T-cell (primary cell): ENCODE measurements around the gene POU5F1. TPM values are rescaled to one million over a fixed set of nuclear protein-coding genes. Genes with fewer than 3 reads are reported as not detected.
A peak's percentile ranks its signal among the peaks of the same experiment; 100 is the strongest.
"Not testable (repeated sequence)": the region's sequence is repeated elsewhere in the genome, so short reads cannot be mapped to it uniquely, and the experiment has no call there.

Source experiments
- ATAC-seq, 4 experiments: fragments of 200-7000 bp in 3 of 4; fragments of 150-1000 bp in 1 of 4; cut with Tn5 transposase; replicated peaks in 1 of 4; 1 replicate in 3 of 4; 2 replicates in 1 of 4; pipeline ENCODE4 v1.10.0; 2021; ENCODE audit warnings: moderate library complexity in 3 of 4, mild to moderate bottlenecking in 2 of 4, moderate number of reproducible peaks in 1 of 4
- CTCF ChIA-PET, 2 donors: fragments of 300-600 bp; sonication (Branson Sonifier 250); formaldehyde crosslinking; loops; one replicate each; lab custom pipeline; 2022; ENCODE audit warnings: antibody characterized with exemption in 2 of 2; lab: Charles Lee
- POLR2A ChIA-PET, 2 donors: fragments of 300-600 bp; sonication (Branson Sonifier 250); formaldehyde crosslinking; loops; one replicate each; lab custom pipeline; 2022; ENCODE audit warnings: antibody characterized with exemption in 2 of 2; lab: Charles Lee
- DNase-seq, 35 experiments: peaks; one replicate each; pipeline versions ENCODE4 v3.0.0 to v3.0.0-alpha.2; 2013 to 2023
- H3K27ac ChIP-seq: one replicate; pipeline ENCODE4 v1.5.1; 2013; ENCODE audit warnings: low read length
- H3K27me3 ChIP-seq, 2 experiments: replicated peaks in 1 of 2; 1 replicate in 1 of 2; 2 replicates in 1 of 2; pipeline versions ENCODE4 v1.6.1 to v1.7.0; 2013; ENCODE audit warnings: low read length in 1 of 2, mixed read lengths in 1 of 2; ENCODE audit not compliant: control insufficient read depth in 2 of 2, insufficient read depth in 2 of 2; ENCODE audit errors: extremely low read depth in 1 of 2
- H3K36me3 ChIP-seq, 2 donors: 1 replicate in 1 of 2; 2 replicates in 1 of 2; pipeline versions ENCODE4 v1.6.1 to v1.7.0; 2013; ENCODE audit warnings: low read length in 1 of 2; ENCODE audit not compliant: control insufficient read depth in 2 of 2, insufficient read depth in 1 of 2; ENCODE audit errors: extremely low read depth in 1 of 2
- H3K4me1 ChIP-seq, 2 experiments: 1 replicate in 1 of 2; 2 replicates in 1 of 2; pipeline versions ENCODE4 v1.6.1 to v1.7.0; 2013; ENCODE audit warnings: low read length in 2 of 2, mixed read lengths in 1 of 2; ENCODE audit not compliant: insufficient read depth in 2 of 2, control insufficient read depth in 1 of 2; ENCODE audit errors: extremely low read depth in 1 of 2
- H3K4me3 ChIP-seq, 2 donors: 1 replicate in 1 of 2; 2 replicates in 1 of 2; pipeline versions ENCODE4 v1.5.1 to v1.7.0; 2013; ENCODE audit warnings: mild to moderate bottlenecking in 2 of 2, low read length in 1 of 2, moderate library complexity in 1 of 2; ENCODE audit not compliant: control insufficient read depth in 1 of 2; ENCODE audit errors: extremely low read depth in 1 of 2
- H3K9me3 ChIP-seq: 2 replicates; pipeline ENCODE4 v1.7.0; 2013
- H3K27ac Mint-ChIP-seq, 2 donors: one replicate each; pipeline ENCODE4 v1.8.0; 2020 to 2021; ENCODE audit warnings: mild to moderate bottlenecking in 2 of 2, mixed read lengths in 2 of 2
- H3K27me3 Mint-ChIP-seq, 2 donors: one replicate each; pipeline ENCODE4 v1.8.0; 2021 to 2022; ENCODE audit warnings: mixed read lengths in 2 of 2
- H3K36me3 Mint-ChIP-seq: one replicate; pipeline ENCODE4 v1.8.0; 2021; ENCODE audit warnings: mixed read lengths
- H3K4me1 Mint-ChIP-seq, 3 donors: one replicate each; pipeline ENCODE4 v1.8.0; 2020 to 2022; ENCODE audit warnings: mixed read lengths in 3 of 3, mild to moderate bottlenecking in 1 of 3
- H3K4me3 Mint-ChIP-seq, 3 donors: one replicate each; pipeline ENCODE4 v1.8.0; 2020 to 2022; ENCODE audit warnings: mild to moderate bottlenecking in 3 of 3, mixed read lengths in 3 of 3, moderate library complexity in 3 of 3
- H3K9me3 Mint-ChIP-seq, 3 donors: one replicate each; pipeline ENCODE4 v1.8.0; 2020 to 2022; ENCODE audit warnings: mixed read lengths in 3 of 3
- WGBS: methylation state at CpG from one replicate; pipeline ENCODE4 v1.1.5; 2013; ENCODE audit warnings: missing lambda C conversion rate; ENCODE audit not compliant: insufficient coverage; 5-methylcytosine and 5-hydroxymethylcytosine counted together
- total RNA-seq, 35 experiments: library from RNA in 6 of 35; stranded (reverse) in 6 of 35; fragments of 120-200 nt in 1 of 35; gene quantifications; one replicate each; pipeline versions ENCODE4 v1.2.1 to v1.2.4 and lab custom pipeline; 2013 to 2026

POU5F1 gene
- total RNA-seq, 5 donors from 2014 or later (not counting 1 experiment from before 2014, with no cell fraction given): 0.61 to 3.9 (median 2.9) TPM; not detected in 1

- Mint-ChIP-seq H3K4me3 (no peak overlapping the region), H3K4me1 (peaks cover 0 to 2% (median 0%) of the 10 kb centered on the region in 3 donors), H3K27me3 (no peaks in the 10 kb centered on the region), H3K36me3 (no peaks in the 10 kb centered on the region), H3K27ac (no peak overlapping the region), H3K9me3 (no peaks in the 10 kb centered on the region)
- Histone ChIP-seq H3K27ac (no peak overlapping the region), H3K4me1 (no peaks in the 10 kb centered on the region), H3K9me3 (no peaks in the 10 kb centered on the region), H3K27me3 (no peaks in the 10 kb centered on the region), H3K36me3 (no peaks in the 10 kb centered on the region), H3K4me3 (no peak overlapping the region)
- 92% methylated on average over 17 of the region's 24 CpGs for WGBS
- no peak for ATAC-seq
- POLR2A ChIA-PET: no interaction called here
- CTCF ChIA-PET: no interaction called here
- no peak for DNase-seq
Observed at GRCh38 chr6:31186052-31186734, 15.7 kb upstream of the POU5F1 start.

- H3K4me3 ChIP-seq, H3K27me3 Mint-ChIP-seq, H3K27me3 ChIP-seq, H3K4me1 ChIP-seq, DNase-seq, CTCF ChIA-PET, H3K9me3 ChIP-seq, H3K27ac ChIP-seq, H3K9me3 Mint-ChIP-seq, H3K4me1 Mint-ChIP-seq, H3K36me3 Mint-ChIP-seq, H3K27ac Mint-ChIP-seq, H3K36me3 ChIP-seq, POLR2A ChIA-PET, H3K4me3 Mint-ChIP-seq, ATAC-seq: not testable (repeated sequence)
- WGBS: 86% methylated on average over 2 of the region's 4 CpGs
Observed at GRCh38 chr6:31185695-31186051, 15.2 kb upstream of the POU5F1 start.

- H3K27ac ChIP-seq, H3K9me3 Mint-ChIP-seq, H3K27me3 Mint-ChIP-seq, DNase-seq, H3K9me3 ChIP-seq, CTCF ChIA-PET, H3K36me3 ChIP-seq, H3K36me3 Mint-ChIP-seq, H3K27me3 ChIP-seq, H3K4me1 ChIP-seq, H3K4me3 ChIP-seq, POLR2A ChIA-PET, H3K4me3 Mint-ChIP-seq, H3K27ac Mint-ChIP-seq, ATAC-seq: not testable (repeated sequence)
- WGBS: 100% methylated on average over 2 of the region's 6 CpGs
- H3K4me1 Mint-ChIP-seq: peaks cover 2 to 17% (median 13%) of the 10 kb centered on the region in 3 donors
Observed at GRCh38 chr6:31183859-31184258, 13.4 kb upstream of the POU5F1 start.

- ATAC-seq, H3K27ac ChIP-seq, H3K9me3 Mint-ChIP-seq, H3K4me3 Mint-ChIP-seq, H3K27ac Mint-ChIP-seq, H3K36me3 ChIP-seq, H3K27me3 ChIP-seq, H3K4me3 ChIP-seq, H3K9me3 ChIP-seq, H3K36me3 Mint-ChIP-seq, DNase-seq, H3K27me3 Mint-ChIP-seq, POLR2A ChIA-PET, CTCF ChIA-PET: not testable (repeated sequence)
- H3K4me1 Mint-ChIP-seq: peaks cover 6 to 23% (median 14%) of the 10 kb centered on the region in 3 donors
- H3K4me1 ChIP-seq: peaks cover 0 to 11% of the 10 kb centered on the region in 2 experiments
- WGBS: no CpG with 5 or more reads among the region's 2 CpGs
Observed at GRCh38 chr6:31183287-31183686, 12.8 kb upstream of the POU5F1 start.

GRCh38 chr6:31180500-31180899, 10.0 kb upstream of the POU5F1 start:
- Mint-ChIP-seq H3K36me3 (no peaks in the 10 kb centered on the region), H3K27ac (peak overlapping the region; percentile 64 to 85), H3K9me3 (no peaks in the 10 kb centered on the region), H3K4me1 (peaks cover 9 to 29% (median 21%) of the 10 kb centered on the region in 3 donors), H3K4me3 (peak overlapping the region; percentile 72 to 86 (median 85)), H3K27me3 (no peaks in the 10 kb centered on the region)
- DNase-seq: peak in 32 of 35 experiments; percentile 21 to 82 (median 52)
- H3K4me1 ChIP-seq: peaks cover 0 to 21% of the 10 kb centered on the region in 2 experiments
- H3K9me3 ChIP-seq: no peaks in the 10 kb centered on the region
- ChIA-PET POLR2A (interaction anchor here in 1 of 2 donors (0.6 kb wide), 1 partner anchor 18 kb away, joined by 3 read pairs; no protein-coding TSS in a partner anchor), CTCF (interaction anchor here in 1 of 2 donors (1.1 kb wide), 1 partner anchor 12 kb away, joined by 3 read pairs; no protein-coding TSS in a partner anchor)
- H3K27ac ChIP-seq: no peak overlapping the region
- peak; percentile 86 to 100 (median 94) for ATAC-seq
- H3K36me3 ChIP-seq: no peaks in the 10 kb centered on the region
- peak overlapping the region; percentile 54 to 57 for H3K4me3 ChIP-seq
- 62% methylated on average over 23 of the region's 26 CpGs for WGBS
- no peaks in the 10 kb centered on the region for H3K27me3 ChIP-seq

GRCh38 chr6:31179896-31180295, 9.4 kb upstream of the POU5F1 start:
- ChIA-PET CTCF (interaction anchor here in 1 of 2 donors (1.1 kb wide), 1 partner anchor 12 kb away, joined by 3 read pairs; no protein-coding TSS in a partner anchor), POLR2A (no interaction called here)
- no peaks in the 10 kb centered on the region for H3K36me3 ChIP-seq
- Mint-ChIP-seq H3K4me3 (peak overlapping the region in 2 of 3 donors; percentile 85 to 86), H3K4me1 (peaks cover 9 to 29% (median 21%) of the 10 kb centered on the region in 3 donors), H3K9me3 (no peaks in the 10 kb centered on the region), H3K36me3 (no peaks in the 10 kb centered on the region), H3K27me3 (no peaks in the 10 kb centered on the region), H3K27ac (no peak overlapping the region)
- H3K27me3 ChIP-seq: no peaks in the 10 kb centered on the region
- ATAC-seq (no peak), DNase-seq (no peak)
- H3K4me3 ChIP-seq: peak overlapping the region in 1 of 2 donors; percentile 57
- no peaks in the 10 kb centered on the region for H3K9me3 ChIP-seq
- WGBS: 96% methylated on average over 3 of the region's 8 CpGs
- H3K27ac ChIP-seq: no peak overlapping the region
- peaks cover 0 to 27% of the 10 kb centered on the region in 2 experiments for H3K4me1 ChIP-seq
